Adrenal gland (tissue), 5 donors: Measurements from ENCODE around the gene DPP10.

Source experiments
- CTCF ChIP-seq, 6 experiments: fragments of 450-650 bp in 4 of 6; fragments of 200-600 bp in 2 of 6; sonication (generic) in 1 of 6; IDR thresholded peaks; 1 replicate in 5 of 6; 2 replicates in 1 of 6; pipeline versions ENCODE4 v1.5.1 to v1.8.0; 2016 to 2021; ENCODE audit warnings: antibody characterized with exemption in 6 of 6, mild to moderate bottlenecking in 2 of 6, moderate library complexity in 1 of 6
- POLR2A ChIP-seq, 2 donors: fragments of 450-650 bp; IDR thresholded peaks; one replicate each; pipeline ENCODE4 v1.6.1; 2017; ENCODE audit warnings: antibody characterized with exemption in 2 of 2, mild to moderate bottlenecking in 2 of 2, moderate library complexity in 1 of 2
- donor health status: DM: no; HTN: no; CAD: no.

- TF ChIP-seq POLR2A (IDR thresholded peaks at IDR 0.05) (no peak), CTCF (IDR thresholded peaks at IDR 0.05) (no peak)
Observed at GRCh38 chr2:114515882-114516281, 73.4 kb downstream of the DPP10 start.
